Erythroblast (primary cell): ENCODE measurements around the gene RNF111.

Source experiments
- GATA1 ChIP-seq: IDR thresholded peaks from 2 replicates; pipeline ENCODE4 v1.6.1; 2011; ENCODE audit warnings: low read depth, mild to moderate bottlenecking, control low read depth, low read length, moderate library complexity
- POLR2A ChIP-seq: IDR thresholded peaks from 2 replicates; pipeline ENCODE4 v1.6.1; 2011; ENCODE audit warnings: mild to moderate bottlenecking, low read length

GRCh38 chr15:59052915-59053407, 65.5 kb downstream of the RNF111 start:
- TF ChIP-seq POLR2A: no peak
- no peak for TF ChIP-seq GATA1
